GM13976 (cell line): ENCODE data around the gene TMEM63C.

Source experiments
- DNase-seq: peaks from one replicate; pipeline ENCODE4 v3.0.0; 2012; ENCODE audit warnings: low spot score
- in situ Hi-C: fragments of 300-500 bp; cut with MboI; formaldehyde crosslinking; loops from one replicate; pipeline ENCODE4 v1.12.0; 2022; ENCODE audit warnings: low sequenced_read_pairs, mixed read lengths, inconsistent platforms; ENCODE audit not compliant: unreplicated experiment
- TF ChIP-seq, protein P1 (sequence below): IDR thresholded peaks from 2 replicates; pipeline ENCODE4 v1.5.1; 2012; ENCODE audit warnings: borderline replicate concordance, mild to moderate bottlenecking; ENCODE audit not compliant: insufficient read depth; ENCODE audit errors: extremely low read depth, missing control alignments, control extremely low read depth

The TMEM63C gene

DNA sequence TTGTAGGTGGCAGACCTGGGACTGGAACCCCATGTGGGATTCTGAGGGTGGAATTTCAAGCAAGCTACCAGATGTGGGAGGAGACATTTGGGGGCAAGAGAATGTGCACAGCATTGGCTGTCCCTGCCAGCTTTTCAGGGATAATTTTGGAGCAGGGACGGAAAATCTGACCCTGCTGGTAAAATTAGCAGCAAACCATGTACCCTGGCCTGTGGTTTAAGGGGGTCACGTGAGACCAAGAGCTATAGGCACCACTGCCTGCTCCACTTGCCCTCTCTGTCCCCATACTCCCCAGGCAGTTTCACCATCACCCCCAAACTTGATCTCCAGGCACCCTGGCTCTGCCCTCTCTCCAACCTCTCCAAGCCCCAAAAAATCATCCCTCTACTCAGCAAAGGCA lies 26.5 kb upstream of the TMEM63C start:
- TF ChIP-seq, protein P1, sequence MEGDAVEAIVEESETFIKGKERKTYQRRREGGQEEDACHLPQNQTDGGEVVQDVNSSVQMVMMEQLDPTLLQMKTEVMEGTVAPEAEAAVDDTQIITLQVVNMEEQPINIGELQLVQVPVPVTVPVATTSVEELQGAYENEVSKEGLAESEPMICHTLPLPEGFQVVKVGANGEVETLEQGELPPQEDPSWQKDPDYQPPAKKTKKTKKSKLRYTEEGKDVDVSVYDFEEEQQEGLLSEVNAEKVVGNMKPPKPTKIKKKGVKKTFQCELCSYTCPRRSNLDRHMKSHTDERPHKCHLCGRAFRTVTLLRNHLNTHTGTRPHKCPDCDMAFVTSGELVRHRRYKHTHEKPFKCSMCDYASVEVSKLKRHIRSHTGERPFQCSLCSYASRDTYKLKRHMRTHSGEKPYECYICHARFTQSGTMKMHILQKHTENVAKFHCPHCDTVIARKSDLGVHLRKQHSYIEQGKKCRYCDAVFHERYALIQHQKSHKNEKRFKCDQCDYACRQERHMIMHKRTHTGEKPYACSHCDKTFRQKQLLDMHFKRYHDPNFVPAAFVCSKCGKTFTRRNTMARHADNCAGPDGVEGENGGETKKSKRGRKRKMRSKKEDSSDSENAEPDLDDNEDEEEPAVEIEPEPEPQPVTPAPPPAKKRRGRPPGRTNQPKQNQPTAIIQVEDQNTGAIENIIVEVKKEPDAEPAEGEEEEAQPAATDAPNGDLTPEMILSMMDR = no peak
- in situ Hi-C loops = no loop called here
- DNase-seq = no peak

DNA sequence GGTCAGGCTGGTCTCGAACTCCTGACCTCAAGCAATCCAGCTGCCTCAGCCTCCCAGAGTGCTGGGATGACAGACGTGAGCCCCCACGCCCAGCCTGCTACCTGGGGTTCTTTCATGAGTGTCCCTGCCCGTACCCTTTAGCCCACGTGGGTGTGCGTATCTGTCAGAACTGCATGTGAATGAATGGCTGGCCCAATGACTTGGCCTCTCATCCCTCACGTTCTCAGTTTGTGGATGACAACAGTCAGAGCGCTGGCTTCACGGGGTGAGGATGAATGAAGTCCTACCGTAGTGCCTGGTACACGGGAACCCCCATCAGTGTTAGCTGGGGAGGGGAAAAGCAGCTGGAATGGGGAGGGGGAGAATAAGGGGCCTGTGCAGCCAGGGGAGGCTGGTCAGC lies 23.9 kb upstream of the TMEM63C start:
- DNase-seq = no peak
- TF ChIP-seq, protein P1 = no peak
- in situ Hi-C loops = no loop called here

DNA sequence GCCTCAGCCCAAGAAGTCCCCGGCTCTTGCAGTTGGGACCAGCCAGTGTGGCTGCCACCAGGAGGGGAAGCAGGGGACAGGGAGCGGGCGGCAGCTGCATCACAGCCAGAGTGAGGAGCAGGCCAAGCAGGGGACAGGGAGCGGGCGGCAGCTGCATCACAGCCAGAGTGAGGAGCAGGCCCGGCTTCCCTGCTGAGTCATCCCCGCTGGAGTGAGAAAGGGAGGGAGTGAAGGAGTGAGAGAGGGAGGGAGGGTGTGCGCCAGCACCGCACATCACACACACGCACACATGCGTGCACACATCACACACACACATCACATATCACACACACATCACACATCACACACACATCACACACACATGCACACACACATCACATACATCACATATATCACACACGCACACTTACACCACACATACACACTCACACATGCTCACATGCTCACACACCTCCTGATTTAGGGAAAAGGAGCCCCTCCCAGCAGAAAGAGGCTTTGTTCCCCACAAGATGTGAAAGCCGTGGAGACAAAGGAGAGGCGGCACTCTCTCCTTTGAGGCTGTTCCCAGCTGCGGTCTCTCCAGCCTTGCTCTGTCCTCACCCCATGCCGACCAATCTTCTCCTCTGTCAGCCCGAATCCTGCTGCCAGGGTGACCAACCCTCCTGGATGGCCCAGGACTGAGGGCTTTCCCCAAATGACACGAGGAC lies 23.3 kb upstream of the TMEM63C start:
- TF ChIP-seq, protein P1 = no peak
- no peak for DNase-seq

DNA sequence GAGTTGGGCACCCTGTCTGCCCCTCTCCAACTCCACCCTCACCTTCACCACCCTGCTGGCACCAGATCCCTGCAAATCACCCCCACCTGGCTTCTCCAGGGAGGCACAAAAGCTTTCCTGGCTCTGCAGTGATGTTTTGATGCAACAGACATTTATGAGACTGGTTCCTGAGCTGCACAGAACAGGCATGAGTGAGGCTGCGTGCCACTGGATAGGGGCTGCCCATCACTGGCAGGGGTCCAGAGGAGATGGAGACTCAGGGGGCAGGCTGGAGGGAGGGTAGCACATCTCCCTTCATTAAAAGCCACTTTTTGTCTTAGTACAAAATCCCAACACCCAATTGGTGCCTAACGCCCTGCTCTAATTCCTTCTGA lies 22.7 kb upstream of the TMEM63C start:
- in situ Hi-C loops = no loop called here
- DNase-seq = no peak
- TF ChIP-seq, protein P1 = no peak

More for the DNA sequence above, 23.3 kb upstream of the TMEM63C start:
- in situ Hi-C loops = no loop called here

DNA sequence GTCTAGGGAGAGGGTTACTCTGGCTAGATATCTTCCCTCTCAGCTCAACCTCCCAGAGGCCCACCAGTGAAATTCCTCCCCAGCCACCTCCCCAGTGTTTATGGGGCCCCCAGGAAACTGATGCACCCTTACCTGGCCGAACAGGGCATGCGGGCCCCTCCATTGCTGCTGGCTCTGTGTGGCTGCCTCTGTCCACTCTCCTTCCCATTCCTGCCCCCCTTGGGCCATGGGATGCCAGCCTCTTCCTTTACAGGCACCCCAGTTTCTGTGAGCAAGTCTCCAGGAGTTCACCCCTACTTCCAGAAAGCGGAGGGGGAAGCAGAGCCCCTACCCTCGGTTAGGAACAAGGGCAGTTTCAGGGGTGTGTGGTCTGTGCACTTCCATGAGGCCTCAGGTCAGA lies 20.6 kb upstream of the TMEM63C start:
- TF ChIP-seq, protein P1 = no peak
- in situ Hi-C loops = no loop called here

DNA sequence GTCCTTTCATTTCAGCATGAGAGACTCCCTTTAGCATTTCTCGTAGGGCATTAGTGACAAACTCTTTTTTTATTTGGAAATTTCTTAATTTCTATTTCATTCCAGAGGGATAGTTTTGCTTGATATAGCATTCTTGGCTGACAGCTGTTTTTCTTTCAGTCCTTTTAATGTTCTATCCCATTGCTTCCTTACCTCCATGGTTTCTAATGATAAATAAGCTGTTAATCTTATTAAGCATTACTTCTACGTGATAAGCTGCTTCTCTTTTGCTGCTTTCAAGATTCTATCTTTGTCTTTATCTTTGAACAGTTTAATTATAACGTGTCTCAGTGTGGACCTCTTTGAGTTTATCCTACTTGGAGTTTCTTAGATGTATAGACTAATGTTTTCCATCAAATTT lies 11.6 kb upstream of the TMEM63C start:
- TF ChIP-seq, protein P1 = no peak
- no peak for DNase-seq
- in situ Hi-C loops = no loop called here

More for the DNA sequence above, 20.6 kb upstream of the TMEM63C start:
- no peak for DNase-seq
